DMS79 treated with DMSO at 0.1 percent for 48 hours (cell line): ENCODE data around the gene SHCBP1.
"Not testable (repeated sequence)": the region's sequence is repeated elsewhere in the genome, so short reads cannot be mapped to it uniquely, and the experiment has no call there.

ENCODE experiments used
- DNase-seq: peaks from one replicate; lab custom pipeline; 2025; lab: John Stamatoyannopoulos, UW

SHCBP1 gene

GRCh38 chr16:46621006-46621933, at the start of gene SHCBP1:
SHCBP1 (minus strand) TSS chr16:46621379; CDS start chr16:46621359, 20 bp downstream.
- DNase-seq: peak; percentile 25

GRCh38 chr16:46662123-46662522, 40.9 kb upstream of the SHCBP1 start:
- DNase-seq: no peak

GRCh38 chr16:46658925-46659324, 37.7 kb upstream of the SHCBP1 start:
- DNase-seq: no peak

GRCh38 chr16:46651305-46651704, 30.1 kb upstream of the SHCBP1 start:
- no peak for DNase-seq

- no peak for DNase-seq
These were observed 29.1 kb upstream of the SHCBP1 start for GRCh38 chr16:46650254-46650623.

- DNase-seq: no peak
These were observed 28.5 kb upstream of the SHCBP1 start for GRCh38 chr16:46649588-46650253.

GRCh38 chr16:46648656-46649055, 27.5 kb upstream of the SHCBP1 start:
- DNase-seq: no peak

GRCh38 chr16:46638947-46639925, 18.1 kb upstream of the SHCBP1 start:
- DNase-seq: peak; percentile 6

GRCh38 chr16:46632778-46633733, 11.9 kb upstream of the SHCBP1 start:
- peak; percentile 1 for DNase-seq

- DNase-seq: peak; percentile 1
These were observed 8.4 kb upstream of the SHCBP1 start for GRCh38 chr16:46629331-46630219.

- DNase-seq: no peak
These were observed 6.6 kb upstream of the SHCBP1 start for GRCh38 chr16:46627746-46628145.

- not testable (repeated sequence) for DNase-seq
These were observed 5.5 kb upstream of the SHCBP1 start for GRCh38 chr16:46626681-46627080.

- not testable (repeated sequence) for DNase-seq
These were observed 3.7 kb upstream of the SHCBP1 start for GRCh38 chr16:46624862-46625261.

GRCh38 chr16:46623707-46624106, 2.5 kb upstream of the SHCBP1 start:
- not testable (repeated sequence) for DNase-seq

- DNase-seq: not testable (repeated sequence)
These were observed 2.1 kb upstream of the SHCBP1 start for GRCh38 chr16:46623246-46623645.

GRCh38 chr16:46621934-46622676, 926 bp upstream of the SHCBP1 start:
- DNase-seq: no peak

- DNase-seq: no peak
These were observed 743 bp downstream of the SHCBP1 start for GRCh38 chr16:46620266-46621005.

- DNase-seq: no peak
These were observed 2.7 kb downstream of the SHCBP1 start for GRCh38 chr16:46618516-46618915.
